HG02870 (cell line): ENCODE measurements around the gene SLC25A53.
"Not testable (repeated sequence)": the region's sequence is repeated elsewhere in the genome, so short reads cannot be mapped to it uniquely, and the experiment has no call there.

ENCODE experiments used
- ATAC-seq: cut with Tn5 transposase; IDR thresholded peaks from one replicate; pipeline ENCODE4 v1.9.1; 2021; ENCODE audit warnings: mild to moderate bottlenecking, moderate library complexity; ENCODE audit not compliant: unreplicated experiment

Gene SLC25A53

DNA sequence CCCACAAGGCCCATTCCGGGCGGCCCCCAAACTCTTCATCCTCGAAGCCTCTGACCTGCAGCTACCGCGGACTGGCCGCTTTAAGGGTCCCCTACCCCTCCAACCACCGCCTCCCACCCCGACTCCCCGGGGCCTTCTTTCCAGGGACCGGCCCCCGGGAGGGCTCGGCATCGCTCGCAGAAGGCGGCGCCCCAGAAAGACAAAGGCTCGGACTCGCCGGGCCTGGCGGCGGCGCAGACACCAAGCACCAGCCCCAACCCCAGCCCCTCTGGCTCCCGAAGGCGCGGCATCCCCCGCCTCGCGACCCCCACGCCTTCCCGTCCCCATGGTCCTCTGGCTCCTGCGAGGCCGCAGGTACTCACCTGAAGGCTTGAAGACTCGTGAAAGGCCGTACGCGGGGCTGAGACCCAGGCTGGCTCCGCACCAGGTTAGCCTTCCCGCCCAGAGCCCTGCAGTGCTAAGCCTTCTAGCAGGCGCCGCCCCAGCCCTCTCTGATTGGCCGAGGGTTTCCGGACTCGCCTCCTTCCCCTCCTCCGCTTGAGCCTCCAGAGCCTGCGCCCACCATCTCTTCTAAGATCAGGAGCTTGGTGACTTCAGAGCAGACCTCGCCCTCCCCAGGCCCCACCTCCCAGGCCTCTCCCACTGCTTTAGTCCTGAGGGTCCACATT, 80.9 kb downstream of the SLC25A53 start, which contains the start of gene TMSB15C:
TSS of gene TMSB15C (minus strand) at position 459 of the 668 bp plus-strand sequence.
- ATAC-seq, result peak; percentile 98

DNA sequence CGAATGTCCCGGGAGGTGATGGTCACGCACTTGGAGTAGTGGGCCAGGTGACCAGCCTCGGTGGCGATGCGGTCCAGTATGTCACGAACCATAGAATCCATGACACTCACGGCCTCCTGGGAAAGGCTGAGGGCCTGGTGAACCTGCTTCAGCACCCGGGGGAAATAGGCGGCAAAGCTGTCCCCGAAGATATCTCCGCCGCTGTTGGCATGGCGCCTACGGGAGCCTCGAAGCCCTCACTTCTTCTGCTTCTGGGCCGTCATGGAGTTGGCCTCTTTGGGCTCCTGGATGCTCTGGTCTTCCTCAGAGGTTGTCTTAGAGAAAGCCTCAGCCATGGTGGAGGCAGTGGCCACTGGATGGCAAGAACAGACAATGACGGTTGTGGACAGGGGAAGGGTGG, 94.2 kb downstream of the SLC25A53 start:
- not testable (repeated sequence) for ATAC-seq

DNA sequence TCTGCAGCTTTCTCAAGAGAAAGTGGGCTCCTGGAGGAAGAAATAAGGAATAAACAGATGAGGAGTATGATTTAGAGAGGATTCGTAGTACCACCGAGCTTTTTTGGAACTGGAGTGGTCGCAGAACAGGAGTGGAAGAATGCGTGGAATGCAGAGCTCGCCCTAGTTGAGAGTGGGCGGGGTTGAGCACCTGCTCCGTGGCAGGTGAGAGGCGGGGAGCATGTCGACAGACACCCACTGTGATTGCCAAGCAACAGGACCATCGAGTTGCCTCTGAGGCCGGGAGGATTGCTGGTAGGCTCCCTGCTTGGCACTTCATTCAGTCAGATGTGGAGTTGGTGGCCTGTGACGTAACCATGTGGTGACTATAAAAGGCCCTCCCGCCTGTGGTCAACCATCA, 101.9 kb downstream of the SLC25A53 start:
- ATAC-seq, result not testable (repeated sequence)
